Mucosa of descending colon (tissue), 3 donors: ENCODE data around the gene LARGE2. TPM values are rescaled to one million over a fixed set of nuclear protein-coding genes. Genes with fewer than 3 reads are reported as not detected.

Experiments used
- ATAC-seq: fragments of 200-7000 bp; cut with Tn5 transposase; one replicate; pipeline ENCODE4 v1.9.1; 2020; ENCODE audit warnings: mild to moderate bottlenecking, moderate library complexity
- DNase-seq, 3 donors: peaks; one replicate each; pipeline ENCODE4 v3.0.0-alpha.2; 2020
- H3K36me3 ChIP-seq: fragments of 200-600 bp; one replicate; pipeline ENCODE4 v1.8.0; 2021; ENCODE audit warnings: low read depth, mild to moderate bottlenecking
- H3K4me1 ChIP-seq: fragments of 200-600 bp; one replicate; pipeline ENCODE4 v1.8.0; 2021; ENCODE audit warnings: low read depth, mild to moderate bottlenecking
- H3K4me3 ChIP-seq: fragments of 200-600 bp; one replicate; pipeline ENCODE4 v1.8.0; 2021; ENCODE audit warnings: mild to moderate bottlenecking
- H3K9me3 ChIP-seq: fragments of 200-600 bp; one replicate; pipeline ENCODE4 v1.8.0; 2021; ENCODE audit warnings: mild to moderate bottlenecking
- intact Hi-C, 2 donors: fragments of 100-400 bp; cut with DNase I in 1 of 2; cut with micrococcal nuclease in 1 of 2; formaldehyde crosslinking; loops; one replicate each; pipeline versions ENCODE4 v1.11.0 to v1.11.1; 2022; cut with DNase I, micrococcal nuclease
- total RNA-seq, 3 donors: library from RNA; stranded (reverse); fragmentation: NEBNext Ultra II Directional in 2 of 3; extraction: Animal tissue kit (Norgen Biotek cat#: 25700) in 2 of 3; gene quantifications; one replicate each; pipeline versions ENCODE4 v1.2.1 to v1.2.4, GENCODE V29; 2021 to 2023
- TF ChIP-seq, protein P1 (sequence below): fragments of 200-600 bp; IDR thresholded peaks from one replicate; pipeline ENCODE4 v1.8.0; 2022; ENCODE audit warnings: antibody characterized with exemption, mild to moderate bottlenecking
- donor health status: DM: no; HTN: no; CAD: no; lungs with moderate emphysema.
- donor health status: DM: no; HTN: no; CAD: no.
- donor health status: DM: no; HTN: yes; CAD: no.

Gene LARGE2
- total RNA-seq, 3 donors from 2014 or later, result 1.9 to 2.9 (median 2.3) TPM

DNA sequence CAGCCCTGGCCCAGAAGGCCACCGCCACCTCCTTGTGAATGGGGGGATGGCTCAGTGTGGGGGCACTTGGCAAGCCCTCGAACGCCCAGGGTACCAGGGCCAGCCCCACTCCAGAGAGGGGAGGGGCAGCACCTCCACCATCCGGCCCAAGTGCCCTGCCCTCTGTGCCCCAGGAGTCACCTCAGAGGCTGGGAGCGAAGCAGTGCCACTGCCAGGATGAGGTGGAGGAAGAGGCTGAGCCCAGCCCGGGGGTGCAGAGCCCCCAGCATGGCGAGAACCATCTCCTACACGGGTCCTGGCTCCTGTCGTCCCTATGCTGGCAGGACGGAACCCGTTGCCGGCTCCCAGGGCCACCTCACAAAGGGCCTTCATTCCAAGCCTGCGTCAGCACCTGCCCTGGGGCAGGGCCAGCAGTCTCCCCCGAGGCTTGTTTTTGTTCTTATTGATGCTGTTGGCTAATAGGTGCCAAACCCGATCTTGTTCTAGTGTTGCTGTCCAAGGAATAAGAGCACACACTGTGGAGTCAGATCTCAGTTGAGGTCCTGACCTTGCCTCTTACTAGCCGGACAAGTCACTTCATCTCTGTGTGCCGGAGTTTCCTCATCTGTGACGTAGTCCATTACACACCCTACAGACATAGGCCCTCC lies 15.4 kb upstream of the LARGE2 start, which contains the start of gene FREY1:
TSS of gene FREY1 (minus strand) at position 307 of the 647 bp plus-strand sequence. CDS start at position 281, 26 bp downstream.
- intact Hi-C loops, result no loop called here
- no peak within 1 kb of the TSS for H3K4me3 ChIP-seq
- H3K9me3 ChIP-seq, result no peaks in the 10 kb centered on the region
- ATAC-seq (no peak), DNase-seq (no peak)
- H3K36me3 ChIP-seq, result peaks cover 4% of the 10 kb centered on the region
- H3K4me1 ChIP-seq, result no peaks in the 10 kb centered on the region
- TF ChIP-seq, protein P1, sequence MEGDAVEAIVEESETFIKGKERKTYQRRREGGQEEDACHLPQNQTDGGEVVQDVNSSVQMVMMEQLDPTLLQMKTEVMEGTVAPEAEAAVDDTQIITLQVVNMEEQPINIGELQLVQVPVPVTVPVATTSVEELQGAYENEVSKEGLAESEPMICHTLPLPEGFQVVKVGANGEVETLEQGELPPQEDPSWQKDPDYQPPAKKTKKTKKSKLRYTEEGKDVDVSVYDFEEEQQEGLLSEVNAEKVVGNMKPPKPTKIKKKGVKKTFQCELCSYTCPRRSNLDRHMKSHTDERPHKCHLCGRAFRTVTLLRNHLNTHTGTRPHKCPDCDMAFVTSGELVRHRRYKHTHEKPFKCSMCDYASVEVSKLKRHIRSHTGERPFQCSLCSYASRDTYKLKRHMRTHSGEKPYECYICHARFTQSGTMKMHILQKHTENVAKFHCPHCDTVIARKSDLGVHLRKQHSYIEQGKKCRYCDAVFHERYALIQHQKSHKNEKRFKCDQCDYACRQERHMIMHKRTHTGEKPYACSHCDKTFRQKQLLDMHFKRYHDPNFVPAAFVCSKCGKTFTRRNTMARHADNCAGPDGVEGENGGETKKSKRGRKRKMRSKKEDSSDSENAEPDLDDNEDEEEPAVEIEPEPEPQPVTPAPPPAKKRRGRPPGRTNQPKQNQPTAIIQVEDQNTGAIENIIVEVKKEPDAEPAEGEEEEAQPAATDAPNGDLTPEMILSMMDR, result no peak

DNA sequence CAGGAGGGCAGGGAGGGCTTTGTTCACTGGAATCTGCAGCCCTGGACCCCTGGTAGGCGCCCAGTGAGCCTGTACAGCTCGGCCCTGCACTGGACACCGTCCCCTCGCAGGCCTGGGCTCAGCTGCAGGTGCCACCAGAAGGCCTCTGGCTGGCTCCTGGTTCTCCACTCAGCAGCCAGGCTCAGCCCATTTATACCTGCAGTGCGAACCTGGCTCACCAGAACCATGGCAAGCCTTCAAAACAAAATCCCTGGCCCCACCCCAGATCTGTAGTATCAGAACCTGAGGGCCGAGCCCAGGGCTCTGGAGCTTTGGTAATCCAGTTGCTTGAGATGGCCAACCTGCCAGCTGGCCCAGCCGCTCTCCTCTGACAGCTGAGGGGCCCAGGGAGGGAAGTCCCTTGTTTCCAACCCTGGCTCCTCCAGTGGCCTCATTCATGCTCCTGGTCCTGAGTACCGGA lies 14.5 kb upstream of the LARGE2 start:
- ATAC-seq, result no peak
- H3K4me1 ChIP-seq, result no peaks in the 10 kb centered on the region
- no peak for DNase-seq
- intact Hi-C loops, result no loop called here
- TF ChIP-seq, protein P1, result no peak
- H3K4me3 ChIP-seq, result no peak overlapping the region
- no peaks in the 10 kb centered on the region for H3K9me3 ChIP-seq
- H3K36me3 ChIP-seq, result peaks cover 4% of the 10 kb centered on the region

DNA sequence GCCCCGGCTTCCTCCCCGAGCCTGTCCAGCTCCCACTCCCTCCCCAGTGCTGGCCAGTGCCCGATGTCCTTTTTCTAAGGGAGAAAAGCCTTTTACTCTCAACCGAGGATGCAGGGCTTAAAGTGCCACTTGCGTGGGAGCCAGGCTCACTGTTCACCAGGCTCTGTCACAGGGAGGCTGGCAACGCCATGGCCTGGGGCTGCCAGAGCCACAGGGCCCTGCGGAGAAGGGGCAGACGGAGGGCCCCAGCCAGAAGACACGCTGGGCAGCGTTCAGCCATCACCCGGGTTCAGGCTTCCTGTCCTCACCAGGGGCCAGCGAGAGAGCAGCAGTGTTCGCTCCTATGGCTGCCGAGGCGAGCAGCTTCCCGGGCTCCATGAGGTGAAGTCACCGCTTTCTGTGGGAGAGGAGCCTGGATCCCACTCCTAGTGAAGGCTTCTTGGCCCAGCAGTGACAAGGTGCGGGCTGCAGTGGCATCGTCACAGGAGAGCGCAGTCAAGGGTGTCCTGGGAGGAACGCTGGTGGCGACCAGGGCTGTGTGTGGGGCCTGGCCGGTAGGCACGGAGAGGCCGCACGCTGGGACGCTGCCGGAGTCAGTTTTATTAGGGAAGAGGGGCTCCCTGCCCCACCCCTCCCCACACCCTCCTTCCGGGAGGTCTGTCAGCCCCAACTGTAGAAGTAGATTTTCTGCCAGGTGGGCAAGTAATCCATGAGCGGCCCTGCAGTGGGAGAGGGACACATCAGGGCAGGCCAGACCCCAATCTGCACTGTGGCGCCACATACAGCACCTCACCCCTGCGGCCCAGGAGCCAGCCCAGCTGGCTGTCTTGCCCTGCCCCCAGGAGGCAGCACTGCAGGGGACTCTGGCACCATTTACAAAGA lies 12.6 kb upstream of the LARGE2 start:
- DNase-seq (no peak), ATAC-seq (no peak)
- TF ChIP-seq, protein P1, result no peak
- intact Hi-C loops, result no loop called here
- peaks cover 8% of the 10 kb centered on the region for H3K36me3 ChIP-seq
- no peaks in the 10 kb centered on the region for H3K4me1 ChIP-seq
- no peak overlapping the region for H3K4me3 ChIP-seq
- H3K9me3 ChIP-seq, result no peaks in the 10 kb centered on the region

DNA sequence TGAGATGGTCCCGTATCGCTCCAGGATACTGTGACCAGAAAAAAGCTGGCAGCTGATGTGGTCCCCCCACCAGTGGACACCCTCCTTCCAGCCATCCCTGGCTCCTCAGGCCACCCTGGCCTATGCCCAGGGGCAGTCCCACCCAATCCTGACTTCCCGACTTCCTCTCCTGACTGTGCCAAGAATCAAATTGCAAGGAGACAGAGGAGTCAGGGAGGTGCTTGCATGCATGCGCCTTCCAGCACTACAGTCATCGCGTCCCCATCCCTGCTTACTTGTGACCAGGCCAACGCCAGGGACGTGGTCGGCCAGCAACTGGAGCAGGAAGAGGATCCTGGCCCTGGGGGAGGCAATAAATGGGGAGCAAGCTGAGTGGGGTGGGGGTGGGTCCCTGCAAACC lies 11.8 kb upstream of the LARGE2 start:
- Histone ChIP-seq H3K36me3 (peaks cover 8% of the 10 kb centered on the region), H3K4me1 (no peaks in the 10 kb centered on the region), H3K4me3 (no peak overlapping the region), H3K9me3 (no peaks in the 10 kb centered on the region)
- intact Hi-C loops, result no loop called here
- TF ChIP-seq, protein P1, result no peak
- DNase-seq, result no peak
- no peak for ATAC-seq

DNA sequence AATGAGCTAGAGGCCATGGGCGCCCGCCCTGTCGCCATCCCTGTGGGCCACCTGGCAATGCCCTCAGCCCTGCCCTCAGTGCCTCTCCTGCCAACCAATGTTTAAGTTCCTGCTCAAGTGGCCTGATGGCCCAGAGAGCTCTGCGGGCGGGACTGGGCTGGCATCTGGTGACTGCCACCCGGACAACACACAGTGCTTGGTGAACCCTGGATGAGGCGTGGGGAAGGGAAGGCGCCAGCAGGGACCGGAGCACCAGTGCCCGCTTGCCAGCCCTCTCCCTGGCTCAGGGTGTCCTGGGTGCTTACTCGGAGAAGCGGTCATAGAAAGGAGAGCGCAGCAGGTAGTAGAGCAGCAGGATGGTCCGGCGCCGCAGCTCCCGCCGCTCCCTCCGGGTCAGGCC lies 8.9 kb upstream of the LARGE2 start:
- Histone ChIP-seq H3K4me3 (no peak overlapping the region), H3K4me1 (peaks cover 9% of the 10 kb centered on the region), H3K9me3 (no peaks in the 10 kb centered on the region), H3K36me3 (peaks cover 8% of the 10 kb centered on the region)
- no peak for DNase-seq
- TF ChIP-seq, protein P1, result no peak
- intact Hi-C loops, result no loop called here
- no peak for ATAC-seq
